UCSD-AML1 (cell line): Measurements from ENCODE around the gene ACSF2.
"Not testable (repeated sequence)": the region's sequence is repeated elsewhere in the genome, so short reads cannot be mapped to it uniquely, and the experiment has no call there.

Experiments
- DNase-seq: peaks from one replicate; lab custom pipeline; 2025; ENCODE audit not compliant: unreplicated experiment; lab: John Stamatoyannopoulos, UW

ACSF2 gene, protein sequence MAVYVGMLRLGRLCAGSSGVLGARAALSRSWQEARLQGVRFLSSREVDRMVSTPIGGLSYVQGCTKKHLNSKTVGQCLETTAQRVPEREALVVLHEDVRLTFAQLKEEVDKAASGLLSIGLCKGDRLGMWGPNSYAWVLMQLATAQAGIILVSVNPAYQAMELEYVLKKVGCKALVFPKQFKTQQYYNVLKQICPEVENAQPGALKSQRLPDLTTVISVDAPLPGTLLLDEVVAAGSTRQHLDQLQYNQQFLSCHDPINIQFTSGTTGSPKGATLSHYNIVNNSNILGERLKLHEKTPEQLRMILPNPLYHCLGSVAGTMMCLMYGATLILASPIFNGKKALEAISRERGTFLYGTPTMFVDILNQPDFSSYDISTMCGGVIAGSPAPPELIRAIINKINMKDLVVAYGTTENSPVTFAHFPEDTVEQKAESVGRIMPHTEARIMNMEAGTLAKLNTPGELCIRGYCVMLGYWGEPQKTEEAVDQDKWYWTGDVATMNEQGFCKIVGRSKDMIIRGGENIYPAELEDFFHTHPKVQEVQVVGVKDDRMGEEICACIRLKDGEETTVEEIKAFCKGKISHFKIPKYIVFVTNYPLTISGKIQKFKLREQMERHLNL

DNA sequence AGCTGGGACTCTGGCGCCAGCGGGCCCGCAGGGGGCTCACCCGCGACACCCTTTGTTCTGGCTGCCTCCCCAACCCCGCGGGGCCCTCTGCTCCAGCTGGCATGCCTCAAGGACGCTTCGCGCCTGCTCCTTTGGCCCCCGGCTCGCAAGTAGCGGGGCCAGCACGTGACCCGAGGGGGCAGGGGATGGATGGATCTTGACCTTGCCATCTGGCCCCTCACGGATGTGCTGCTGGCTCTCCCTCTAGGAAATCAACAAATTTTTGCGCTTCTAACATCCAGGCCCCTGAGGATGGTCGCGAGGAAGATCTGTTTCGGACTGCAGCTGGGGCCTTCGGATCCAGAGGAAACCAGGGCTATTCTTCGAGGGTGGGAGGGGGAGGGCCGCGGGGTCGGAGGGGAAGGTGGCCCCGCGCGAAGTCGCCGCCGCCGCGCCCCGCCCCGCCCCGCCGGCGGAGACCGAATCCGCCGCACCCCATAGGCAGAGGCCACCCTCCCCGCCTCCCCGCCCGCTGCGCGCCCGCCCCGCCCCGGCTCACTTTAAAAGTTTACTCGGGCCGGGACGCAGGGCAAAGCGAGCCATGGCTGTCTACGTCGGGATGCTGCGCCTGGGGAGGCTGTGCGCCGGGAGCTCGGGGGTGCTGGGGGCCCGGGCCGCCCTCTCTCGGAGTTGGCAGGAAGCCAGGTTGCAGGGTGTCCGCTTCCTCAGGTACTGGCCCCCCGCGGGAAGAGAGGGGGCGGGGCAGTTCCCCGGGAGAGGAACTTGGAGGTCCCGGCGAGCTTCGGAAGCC is at the start of gene ACSF2:
Gene ACSF2 (plus strand): TSS at position 537 of the 790 bp plus-strand sequence. CDS start 44 bp downstream, at position 581.
- peak; percentile 72 for DNase-seq

DNA sequence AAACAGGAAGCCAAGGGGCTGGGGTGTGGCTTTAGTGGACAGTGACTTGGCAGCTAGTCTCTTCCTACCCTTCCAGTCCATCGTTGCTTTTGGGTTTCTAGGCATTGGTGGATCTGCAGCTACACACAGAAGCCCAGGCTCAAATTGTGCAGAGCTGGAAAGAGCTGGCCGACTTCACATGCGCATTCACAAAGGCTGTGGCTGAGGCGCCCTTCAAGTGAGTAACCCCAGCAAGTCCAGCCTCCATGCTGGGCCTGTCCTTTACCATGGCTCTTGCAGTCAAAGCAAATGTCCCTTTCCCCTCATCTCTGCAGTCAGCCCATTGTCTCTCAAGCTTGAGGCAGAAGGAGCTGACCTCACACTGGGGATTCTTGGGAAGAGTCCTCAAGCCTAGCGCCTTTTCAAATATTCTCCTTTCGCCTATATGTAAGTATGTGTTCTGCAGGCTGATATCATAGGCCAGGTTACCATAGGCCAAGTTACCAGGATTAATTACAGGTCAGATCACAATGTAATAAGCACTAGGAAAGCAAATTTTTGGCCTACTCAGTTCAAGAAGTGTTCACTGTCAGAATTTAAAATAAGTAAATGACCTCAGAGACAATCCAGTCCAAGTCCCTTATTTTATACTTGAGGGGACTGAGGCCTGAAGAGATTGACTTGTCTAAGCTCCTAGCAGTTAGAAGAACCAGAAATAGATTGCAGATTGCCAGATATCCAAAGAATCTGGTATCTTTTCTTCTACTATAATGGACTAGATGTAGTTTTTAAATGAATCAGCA is 46.5 kb upstream of the ACSF2 start:
- no peak for DNase-seq

DNA sequence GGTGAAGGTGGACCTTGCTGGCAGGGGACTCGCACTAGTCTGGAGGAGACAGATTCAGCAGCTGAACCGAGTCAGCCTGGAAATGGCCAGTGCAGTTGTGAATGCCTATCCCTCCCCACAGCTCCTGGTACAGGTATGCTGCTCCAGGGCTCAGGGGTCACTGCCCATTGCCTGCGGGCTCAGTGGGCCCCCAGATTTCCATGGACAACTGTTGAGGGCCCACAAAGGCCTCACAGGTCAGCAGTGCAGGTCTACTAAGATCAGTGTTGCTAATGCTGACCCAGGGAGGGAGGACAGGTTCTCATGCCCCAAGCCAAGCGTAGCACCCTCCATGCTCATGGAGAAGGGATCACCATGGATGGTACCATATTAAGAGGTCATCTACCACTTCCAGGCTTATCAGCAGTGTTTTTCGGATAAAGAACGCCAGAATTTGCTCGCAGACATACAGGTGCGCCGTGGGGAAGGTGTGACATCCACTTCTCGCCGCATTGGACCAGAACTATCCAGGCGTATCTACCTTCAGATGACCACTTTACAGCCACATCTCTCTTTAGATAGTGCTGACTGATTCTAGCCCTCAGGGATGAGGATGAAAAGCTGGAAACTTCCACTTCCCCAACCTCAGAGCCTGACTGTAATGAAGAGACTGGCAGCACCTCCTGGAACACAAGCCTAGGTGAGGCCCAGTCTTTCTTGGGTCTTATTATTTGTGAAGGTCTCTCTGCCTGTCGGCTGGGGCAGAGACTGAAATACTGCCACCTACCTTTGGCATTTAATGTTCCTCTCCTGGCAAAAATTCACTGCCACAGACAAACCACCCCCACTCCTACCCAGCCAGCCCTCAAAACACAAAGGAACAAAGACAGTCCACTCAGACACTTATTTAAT is 45.4 kb upstream of the ACSF2 start:
- no peak for DNase-seq

DNA sequence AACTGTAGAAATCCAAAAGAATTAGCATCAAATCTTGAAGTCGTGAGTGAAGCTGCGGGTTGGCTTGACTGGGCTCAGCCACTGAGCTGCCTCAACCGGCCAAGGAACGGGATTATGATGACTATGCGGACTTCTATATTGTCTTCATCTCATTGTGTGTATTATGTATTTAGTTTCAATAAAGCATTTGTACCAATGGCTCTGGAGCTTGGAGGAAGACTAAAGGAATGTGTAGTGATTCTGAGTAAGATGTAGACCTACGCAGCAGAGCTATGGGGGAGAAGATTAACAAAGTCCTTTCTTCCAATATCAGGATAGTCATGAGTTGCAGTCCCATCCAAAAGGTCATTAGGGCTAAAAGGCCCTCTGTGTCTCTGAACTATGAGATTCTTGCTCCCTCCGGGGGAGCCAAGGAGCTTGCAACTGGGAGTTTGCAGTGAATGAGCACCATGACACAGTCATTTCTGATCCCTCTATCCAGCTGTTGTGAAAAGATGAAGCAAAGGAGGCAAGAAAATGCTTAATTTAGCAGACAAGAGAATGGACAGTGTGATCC is 44.7 kb upstream of the ACSF2 start:
- DNase-seq, result no peak

DNA sequence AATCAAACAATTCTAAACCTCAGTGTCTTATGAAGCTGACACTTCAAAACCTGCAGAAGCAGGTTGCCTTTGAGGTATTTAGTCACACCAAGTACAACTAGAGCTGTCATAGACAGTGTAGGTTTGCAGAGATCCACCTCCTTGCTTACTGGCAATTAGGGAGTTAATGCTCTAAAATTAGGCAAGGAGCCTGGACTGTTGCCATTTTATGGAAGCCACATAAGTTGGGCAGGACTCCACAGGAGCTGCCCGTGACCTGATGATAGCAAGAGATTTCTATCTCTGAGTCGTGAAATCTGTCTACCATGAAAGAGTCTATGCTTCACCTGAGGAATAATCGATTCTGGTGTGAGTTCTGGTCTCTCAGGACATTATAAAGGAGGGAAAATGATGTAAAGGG is 44.1 kb upstream of the ACSF2 start:
- no peak for DNase-seq

DNA sequence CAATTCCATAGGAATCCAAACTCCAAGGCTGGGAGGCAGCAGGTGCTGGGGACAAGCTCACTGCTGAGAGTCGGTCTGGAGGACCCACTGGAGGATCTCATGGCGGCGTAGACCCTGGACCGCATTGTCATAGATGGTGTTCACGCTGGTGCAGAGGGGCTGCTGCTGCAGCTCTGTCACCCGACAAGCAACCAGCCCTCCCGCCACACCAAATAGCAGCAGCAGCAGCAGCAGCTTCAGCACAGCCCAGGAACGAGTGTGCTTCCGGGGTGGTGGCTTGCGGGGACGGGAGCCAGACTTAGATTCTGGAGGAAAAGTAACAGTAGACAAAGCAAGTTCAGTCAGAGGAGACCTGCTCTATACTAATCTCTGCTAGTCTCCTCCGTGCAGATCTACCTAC is 43.1 kb upstream of the ACSF2 start:
- DNase-seq, result no peak

DNA sequence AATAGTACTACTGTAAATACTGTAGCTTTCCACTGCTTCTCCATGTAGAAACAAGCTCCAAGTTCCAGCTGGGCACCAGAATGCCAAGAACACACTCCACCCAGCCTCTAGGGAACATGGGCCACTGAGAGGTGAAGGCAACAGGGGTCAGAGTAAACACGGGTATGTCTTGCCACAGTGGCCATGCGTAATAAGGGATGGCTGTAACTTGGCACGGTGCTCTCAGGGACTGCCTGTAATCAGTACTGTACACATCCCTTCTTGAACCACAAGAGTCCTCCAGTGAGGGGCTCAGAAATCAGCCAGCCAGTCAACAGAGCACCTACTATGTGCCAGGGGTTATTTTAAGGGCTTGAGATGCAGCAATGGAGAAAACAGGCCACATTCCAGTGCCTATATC is 39.5 kb upstream of the ACSF2 start:
- DNase-seq, result no peak

DNA sequence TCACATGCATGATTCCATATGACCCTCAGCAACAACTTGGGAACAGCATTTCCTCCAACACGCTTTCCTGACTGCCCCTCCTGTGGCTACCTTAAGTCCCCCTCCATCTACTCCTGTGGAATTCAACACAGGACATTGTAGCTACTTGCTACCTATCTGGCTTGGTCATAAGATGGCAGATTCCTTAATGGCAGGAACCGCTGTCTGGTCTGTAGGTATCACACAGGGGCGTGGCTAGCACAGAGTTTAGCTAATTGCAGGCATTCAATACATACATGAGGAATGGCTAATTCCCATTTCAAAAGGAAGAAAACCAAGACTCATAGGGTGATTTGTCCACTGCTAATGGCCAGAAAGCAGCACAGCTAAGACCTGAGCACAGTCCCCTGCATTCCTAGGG is 37.3 kb upstream of the ACSF2 start:
- DNase-seq, result no peak

DNA sequence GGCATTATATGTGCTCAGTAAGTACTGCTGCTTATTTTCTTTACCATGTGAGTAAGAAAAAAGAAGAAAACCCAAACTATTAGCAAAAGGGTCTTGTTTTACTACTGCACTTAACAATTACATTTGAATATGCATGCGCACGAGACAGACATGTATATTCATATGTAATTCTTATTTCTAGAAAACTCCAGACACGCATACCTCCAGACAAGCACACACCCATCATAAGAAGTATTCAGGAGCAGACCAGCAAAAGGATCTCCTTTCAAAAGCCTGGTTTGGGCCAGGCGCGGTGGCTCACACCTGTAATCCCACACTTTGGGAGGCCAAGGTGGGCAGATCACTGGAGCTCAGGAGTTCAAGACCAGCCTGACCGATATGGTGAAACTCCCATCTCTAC is 36.5 kb upstream of the ACSF2 start:
- no peak for DNase-seq

DNA sequence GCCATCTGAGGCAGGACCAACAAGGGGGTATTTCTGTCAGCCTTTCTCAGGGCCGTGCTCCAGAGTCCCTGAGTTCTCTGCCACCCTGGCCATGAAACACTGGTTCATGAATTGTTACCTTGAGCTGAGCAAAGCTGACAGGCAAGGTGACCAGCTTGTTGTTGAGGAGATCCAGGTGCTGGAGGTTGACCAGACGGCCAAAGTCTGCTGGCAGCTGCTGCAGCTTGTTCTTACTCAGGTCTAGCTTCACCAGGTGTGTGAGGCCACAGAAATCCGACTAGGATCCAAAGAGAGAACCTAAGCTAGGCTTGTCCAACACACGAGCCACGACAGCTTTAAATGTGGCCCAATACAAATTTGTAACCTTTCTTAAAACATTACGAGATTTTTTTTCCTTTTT is 33.4 kb upstream of the ACSF2 start:
- DNase-seq, result no peak

DNA sequence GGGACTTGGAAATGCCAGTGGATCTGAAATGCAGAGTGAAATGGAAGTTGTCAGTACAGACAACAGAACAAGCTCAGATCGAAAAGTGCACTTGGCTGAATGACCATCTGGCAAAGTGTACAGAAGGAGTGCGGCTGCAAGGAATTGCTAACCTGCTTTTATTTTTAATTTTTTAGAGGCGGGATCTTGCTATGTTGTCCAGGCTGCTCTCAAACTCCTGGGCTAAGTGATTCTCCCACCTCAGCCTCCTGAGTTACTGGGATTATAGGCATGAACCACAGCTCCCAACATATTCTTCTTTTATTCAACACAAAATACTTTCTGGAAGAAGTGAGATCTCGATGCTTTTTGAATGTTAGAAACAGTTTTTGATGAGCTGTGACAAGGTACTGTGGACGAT is 32.3 kb upstream of the ACSF2 start:
- no peak for DNase-seq

DNA sequence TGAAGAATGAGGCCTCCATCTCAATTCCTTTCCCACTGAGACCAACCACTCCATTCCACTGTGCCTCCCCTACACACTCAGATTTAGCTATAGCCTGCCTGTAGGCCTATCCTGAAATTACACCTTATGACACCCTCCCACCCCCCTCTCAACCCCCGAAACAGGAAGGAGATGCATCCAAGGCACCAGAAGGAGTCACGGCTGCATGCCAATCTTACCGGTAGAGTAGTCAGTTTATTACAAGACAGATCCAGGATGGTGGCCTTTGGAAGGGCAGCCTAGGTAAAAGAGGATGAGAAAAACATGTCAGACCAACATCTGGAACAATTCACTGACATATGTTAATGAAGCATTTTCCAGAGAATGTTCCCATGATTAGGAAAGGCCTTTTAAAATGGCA is 31.3 kb upstream of the ACSF2 start:
- no peak for DNase-seq

DNA sequence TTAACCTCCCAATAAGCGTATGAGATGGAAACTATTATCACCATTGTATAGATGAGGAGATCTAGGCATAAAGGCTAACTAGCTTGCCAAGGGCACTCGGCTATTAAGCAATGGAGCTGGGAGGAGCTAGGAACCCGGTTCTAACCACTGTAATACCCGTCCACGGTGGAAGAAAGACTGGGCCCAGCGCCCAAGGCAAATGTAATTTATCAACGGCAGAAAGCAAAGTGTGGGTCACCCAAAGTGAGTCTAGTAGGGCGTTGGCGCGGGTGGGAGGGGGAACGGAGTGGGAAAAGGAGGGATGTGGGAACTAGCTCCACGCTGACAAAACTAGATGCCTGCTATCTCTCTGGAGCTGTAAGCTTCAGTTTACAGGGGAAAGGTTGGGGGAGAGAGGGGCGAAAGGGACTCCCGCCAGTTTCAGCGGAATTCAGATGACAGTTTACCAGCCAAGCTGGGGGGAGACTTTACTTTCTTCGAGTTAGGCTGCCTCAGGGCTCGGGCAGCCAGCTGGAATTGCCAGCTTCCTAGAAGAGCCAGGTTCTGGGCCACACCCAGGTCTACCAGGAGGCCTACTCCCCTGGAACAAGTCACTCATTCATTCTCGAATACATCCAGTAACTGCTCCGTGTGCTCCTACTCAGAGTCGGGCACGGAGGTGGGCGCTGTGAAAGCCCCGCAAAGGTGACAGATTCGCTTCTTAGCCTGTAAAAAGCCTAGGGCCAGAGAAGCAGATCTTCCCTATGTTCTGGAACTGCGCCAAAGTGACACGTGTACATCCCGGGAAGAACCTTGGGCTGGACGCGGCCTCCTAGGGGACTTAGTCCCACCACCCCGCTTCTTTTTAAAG is 29.5 kb upstream of the ACSF2 start:
- no peak for DNase-seq

DNA sequence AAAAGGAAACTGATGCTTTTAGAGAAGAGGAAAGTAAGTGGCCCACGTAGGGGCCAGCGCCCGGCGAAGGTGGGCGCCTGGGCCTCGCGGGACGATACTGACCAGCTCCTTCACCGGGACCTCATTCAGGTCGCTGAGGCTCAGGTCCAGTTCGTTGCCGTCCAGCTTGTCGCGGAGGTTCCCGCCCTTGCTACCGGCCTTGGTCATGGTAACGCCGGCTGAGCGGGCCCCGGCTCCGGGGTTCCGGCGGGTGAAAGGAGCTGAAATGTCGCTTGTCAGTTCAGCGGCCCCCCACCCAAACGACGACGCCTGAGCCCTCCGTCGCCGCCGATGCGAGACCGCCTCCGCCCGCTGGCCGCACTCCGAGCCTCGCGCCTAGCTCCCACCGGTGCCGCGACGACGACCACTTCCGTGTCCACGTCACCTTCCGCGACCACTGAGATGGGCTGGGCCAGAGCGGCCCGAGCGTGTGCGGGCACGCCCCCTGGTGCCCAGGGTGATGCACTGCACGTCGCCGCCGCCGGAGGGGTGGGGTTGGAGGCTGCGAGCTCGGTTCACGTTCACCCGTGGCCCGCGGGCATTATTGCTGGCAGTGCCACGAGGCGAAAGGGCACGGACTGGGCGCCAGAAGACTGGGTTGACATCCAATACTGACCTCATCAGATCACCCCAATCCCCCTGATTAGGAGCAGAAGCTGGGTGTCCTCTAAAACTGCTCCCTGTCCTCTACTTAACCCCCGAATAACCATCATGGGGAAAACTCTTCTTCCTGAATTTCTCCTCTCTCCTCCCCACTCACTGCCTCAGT is 28.7 kb upstream of the ACSF2 start, which contains the start of gene LRRC59:
Gene LRRC59 (minus strand): TSS at position 413 of the 808 bp plus-strand sequence. CDS start 206 bp downstream, at position 207.
- DNase-seq, result peak; percentile 88

DNA sequence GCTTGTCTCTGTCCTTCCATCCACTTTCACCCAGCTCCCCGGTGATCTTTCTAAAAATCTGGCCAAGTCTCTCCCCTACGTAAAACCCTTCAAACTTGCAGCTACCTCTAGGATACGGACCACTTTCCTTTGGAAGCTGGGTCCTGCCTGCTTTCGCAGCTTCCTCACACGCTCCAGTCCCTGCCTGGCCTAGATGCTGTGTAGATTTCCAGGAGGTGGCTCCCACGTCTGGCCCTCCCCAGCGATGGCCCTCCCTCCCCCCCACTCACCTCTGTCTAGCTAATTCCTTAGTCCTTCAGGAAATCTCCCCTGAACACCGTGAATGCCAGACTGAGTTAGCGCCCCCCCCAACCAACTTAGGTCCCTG is 28.1 kb upstream of the ACSF2 start:
- DNase-seq, result no peak

DNA sequence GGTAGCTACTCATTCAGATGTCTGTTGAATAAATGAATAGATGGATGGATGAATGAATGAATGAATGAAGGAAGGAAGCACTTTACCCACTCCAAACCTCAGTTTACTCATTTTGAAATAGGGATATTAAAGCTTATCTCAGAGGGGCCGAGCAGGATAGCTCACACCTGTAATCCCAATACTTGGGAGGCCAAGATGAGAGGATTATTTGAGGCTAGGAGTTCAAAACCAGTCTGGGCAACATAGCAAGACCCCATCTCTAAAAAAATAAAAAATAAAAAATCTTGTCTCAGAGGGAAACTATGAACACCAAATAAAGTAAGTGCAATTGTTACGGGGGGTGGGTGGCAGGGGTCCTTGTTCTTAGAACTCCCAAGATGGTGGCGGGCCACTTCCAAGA is 27.3 kb upstream of the ACSF2 start:
- DNase-seq, result not testable (repeated sequence)

DNA sequence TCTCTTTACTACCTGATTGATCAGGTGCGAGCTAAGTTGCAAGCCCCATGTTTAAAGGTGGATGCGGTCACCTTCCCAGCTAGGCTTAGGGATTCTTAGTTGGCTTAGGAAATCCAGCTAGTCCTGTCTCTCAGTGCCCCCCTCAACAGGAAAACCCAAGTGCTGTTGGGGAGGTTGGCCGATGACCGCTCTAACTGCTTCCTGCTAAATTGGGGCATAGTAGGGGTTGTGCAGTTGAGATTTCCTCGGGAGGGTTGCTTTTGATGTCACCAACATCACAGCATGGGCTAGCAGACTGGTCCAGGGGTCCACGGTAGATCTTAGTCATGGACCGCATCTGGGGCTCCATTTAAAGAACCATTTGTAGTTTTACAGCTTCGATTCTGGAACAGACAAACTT is 26.4 kb upstream of the ACSF2 start:
- not testable (repeated sequence) for DNase-seq

DNA sequence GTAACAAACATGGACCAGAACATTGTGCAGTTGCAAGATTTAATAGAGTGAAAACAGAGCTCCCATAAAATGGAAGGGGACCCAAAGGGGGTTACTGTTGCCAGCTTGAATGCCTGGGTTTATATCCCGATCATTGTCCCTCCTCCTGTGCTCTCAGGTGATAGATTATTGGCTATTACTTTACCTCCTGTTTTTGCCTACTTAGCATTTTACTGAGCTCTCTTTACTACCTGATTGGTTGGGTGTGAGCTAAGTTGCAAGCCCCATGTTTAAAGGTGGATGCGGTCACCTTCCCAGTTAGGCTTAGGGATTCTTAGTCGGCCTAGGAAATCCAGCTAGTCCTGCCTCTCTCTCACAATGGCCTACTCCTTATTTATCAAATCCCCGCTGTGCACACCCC is 20.7 kb upstream of the ACSF2 start:
- DNase-seq, result not testable (repeated sequence)
